KBM-7 (cell line): ENCODE results near the gene FBXO28.
"Not testable (repeated sequence)": the region's sequence is repeated elsewhere in the genome, so short reads cannot be mapped to it uniquely, and the experiment has no call there.

ENCODE experiments used
- DNase-seq: peaks from one replicate; pipeline ENCODE4 v3.0.0-alpha.2; 2015
- in situ Hi-C: fragments of 300-500 bp; cut with MboI; formaldehyde crosslinking; loops from 2 replicates; pipeline ENCODE4 v1.14.3; 2020; ENCODE audit warnings: low sequenced_read_pairs, low pct_unique_long_range_greater_than_20kb, mixed read lengths

FBXO28 gene, protein sequence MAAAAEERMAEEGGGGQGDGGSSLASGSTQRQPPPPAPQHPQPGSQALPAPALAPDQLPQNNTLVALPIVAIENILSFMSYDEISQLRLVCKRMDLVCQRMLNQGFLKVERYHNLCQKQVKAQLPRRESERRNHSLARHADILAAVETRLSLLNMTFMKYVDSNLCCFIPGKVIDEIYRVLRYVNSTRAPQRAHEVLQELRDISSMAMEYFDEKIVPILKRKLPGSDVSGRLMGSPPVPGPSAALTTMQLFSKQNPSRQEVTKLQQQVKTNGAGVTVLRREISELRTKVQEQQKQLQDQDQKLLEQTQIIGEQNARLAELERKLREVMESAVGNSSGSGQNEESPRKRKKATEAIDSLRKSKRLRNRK

DNA sequence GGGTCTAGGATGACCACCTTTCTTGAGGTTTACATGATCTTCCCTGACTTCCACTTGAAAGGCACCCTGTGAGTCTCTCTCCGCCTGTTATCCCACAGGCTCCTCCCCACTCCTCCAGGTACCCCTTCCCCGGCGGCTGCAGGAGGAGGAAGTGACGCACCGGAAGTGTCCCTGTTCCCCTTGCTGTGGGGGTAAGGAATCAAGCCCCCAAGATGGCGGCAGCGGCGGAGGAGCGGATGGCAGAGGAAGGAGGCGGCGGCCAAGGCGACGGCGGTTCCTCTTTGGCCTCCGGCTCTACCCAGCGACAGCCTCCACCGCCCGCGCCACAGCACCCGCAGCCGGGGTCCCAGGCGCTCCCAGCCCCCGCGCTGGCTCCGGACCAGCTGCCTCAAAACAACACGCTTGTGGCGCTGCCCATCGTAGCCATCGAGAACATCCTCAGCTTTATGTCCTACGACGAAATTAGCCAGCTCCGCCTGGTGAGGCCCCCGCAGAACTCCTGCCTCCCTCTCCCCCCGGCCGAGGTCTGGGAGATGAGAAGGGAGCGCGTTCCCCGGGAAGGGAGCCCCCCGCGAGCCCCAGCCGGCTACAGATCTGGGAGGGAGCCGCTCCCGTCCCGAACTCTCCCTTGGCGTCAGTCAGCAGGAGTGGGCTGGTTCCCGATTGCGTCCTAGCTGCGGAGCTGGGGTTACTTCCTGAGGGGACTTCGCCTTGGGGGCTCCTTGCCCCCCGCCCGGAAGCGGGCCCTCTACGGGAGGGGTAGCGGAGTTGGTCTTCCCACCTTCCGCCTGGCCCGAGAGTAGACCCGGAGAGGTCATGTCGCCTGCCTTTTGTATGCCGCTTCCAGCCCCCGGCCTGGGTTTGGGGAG is at the start of gene FBXO28:
FBXO28 (plus strand) TSS at position 194 of the 869 bp plus-strand sequence; CDS start at position 213, 19 bp downstream.
- in situ Hi-C loops: no loop called here
- DNase-seq: peak; percentile 96

DNA sequence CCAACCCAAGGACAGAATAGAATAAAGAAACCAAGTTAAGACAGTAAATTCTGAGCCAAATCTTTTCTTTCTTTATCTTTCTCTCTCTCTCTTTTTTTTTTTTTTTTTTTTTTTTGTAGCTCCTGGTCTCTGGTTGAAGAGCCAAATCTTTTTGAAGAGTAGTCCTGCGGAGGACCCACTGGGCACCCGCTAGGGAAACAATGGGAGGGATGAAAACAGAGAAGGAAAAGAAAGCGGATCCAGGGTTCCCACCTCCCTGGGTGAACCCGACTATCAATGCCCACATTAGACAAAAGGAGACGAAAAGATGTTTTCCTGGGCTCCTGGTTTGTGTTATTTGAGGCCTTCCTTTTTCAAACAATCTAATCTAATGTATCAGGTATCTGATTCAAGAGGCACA is 49.8 kb upstream of the FBXO28 start:
- DNase-seq: no peak
- in situ Hi-C loops: no loop called here

DNA sequence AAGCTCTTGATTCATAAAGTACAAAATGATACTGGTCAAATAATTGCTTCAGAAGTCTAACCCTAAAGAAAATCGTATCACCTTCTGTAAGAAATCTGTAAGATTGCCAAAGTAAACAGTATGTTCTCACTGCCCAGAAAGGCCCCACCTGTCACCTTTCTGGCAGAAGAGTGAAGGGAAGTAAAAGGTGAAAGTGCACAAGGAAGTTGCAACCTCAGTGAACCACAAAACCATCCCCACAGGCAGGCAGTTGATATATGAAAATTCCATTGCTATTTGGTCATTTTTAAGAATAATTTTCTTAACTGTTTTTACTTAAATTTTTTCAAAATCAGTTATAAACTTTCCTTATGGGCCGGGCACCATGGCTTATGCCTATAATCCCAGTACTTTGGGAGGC is 48.5 kb upstream of the FBXO28 start:
- in situ Hi-C loops: no loop called here
- no peak for DNase-seq

DNA sequence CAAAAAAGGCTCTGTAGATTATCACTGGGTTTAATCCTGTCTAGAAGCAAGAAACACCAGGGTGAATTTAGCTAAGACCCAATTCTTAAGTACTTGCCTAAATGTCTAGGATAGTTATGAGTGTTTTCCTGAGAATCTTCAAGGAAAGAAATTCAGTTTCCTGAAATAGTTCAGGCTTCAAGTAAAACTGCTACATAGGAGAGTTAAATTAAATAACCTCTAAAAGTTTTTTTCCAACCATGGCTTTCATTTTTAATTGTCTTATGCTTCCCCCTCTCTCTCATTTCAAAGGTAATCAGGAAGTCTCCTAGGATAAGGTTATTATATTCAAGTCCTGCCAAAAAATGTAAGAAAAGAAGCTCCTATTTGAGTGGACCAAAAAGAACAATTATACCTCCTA is 46.7 kb upstream of the FBXO28 start:
- DNase-seq: no peak
- in situ Hi-C loops: no loop called here

DNA sequence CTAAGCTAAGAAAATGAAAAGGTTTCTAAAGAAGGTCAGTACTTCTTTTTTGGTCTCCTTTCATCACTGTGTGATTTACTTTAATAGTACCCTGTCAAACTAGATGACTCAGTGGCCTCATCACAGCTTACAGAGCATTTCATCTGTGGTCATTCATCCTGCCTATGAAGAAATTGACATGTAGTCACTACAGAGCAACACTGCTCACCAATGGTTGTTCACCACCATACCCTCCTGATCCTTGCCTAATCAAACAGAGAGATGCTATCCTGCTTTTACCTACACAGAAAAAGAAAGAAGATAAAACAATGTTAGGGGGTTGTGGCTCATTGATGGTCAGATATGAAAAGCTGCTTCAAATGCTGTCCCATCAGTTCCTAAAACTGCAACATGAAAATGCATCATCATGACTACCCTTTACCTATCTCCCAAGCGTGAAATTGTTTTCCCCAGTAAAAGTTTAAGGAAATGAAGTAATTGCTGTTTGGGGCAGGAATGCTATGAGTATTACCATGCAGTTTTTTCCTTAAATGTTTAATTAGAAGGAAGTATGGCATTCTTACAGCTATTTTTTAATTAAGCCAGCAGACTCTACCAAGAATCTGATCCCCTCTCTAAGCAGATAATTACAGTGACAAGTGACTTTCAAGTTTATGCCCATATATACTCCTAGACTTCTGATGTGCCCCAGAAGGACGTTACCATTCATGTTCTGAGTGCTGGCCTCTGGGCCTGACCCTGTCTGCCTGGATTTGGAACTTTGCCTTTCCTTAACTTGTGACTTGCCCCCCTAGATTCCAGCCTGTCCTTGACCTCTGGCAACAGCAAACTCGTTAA is 46.1 kb upstream of the FBXO28 start:
- in situ Hi-C loops: no loop called here
- DNase-seq: no peak

DNA sequence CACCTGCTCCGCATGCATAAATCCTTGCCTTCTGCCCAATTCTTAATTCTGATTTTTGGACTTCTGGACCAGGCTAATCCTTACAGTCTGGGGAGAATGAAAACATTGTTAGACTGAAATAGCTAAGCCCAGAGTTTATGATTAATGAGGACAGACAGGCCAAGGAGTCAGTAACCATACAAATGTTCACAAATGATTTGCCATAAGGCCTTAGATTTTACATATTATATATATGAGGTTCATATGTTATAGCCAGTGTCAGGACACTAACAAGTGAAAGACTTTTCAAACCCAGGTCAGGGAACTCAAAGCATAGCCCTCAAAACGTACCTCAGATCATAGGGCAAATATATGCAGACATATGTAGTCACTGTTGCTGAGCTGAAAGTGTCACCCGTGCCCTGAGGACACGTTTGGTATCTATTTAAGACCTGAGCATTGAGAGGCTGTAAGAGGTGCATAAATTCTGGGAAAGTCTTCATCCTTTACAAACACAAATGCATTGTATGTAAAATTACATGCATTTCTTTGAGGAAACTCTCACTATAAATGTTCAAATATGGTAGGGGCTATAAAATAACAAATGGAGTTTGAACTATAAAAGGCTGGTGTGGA is 45.3 kb upstream of the FBXO28 start:
- DNase-seq: no peak
- in situ Hi-C loops: no loop called here

DNA sequence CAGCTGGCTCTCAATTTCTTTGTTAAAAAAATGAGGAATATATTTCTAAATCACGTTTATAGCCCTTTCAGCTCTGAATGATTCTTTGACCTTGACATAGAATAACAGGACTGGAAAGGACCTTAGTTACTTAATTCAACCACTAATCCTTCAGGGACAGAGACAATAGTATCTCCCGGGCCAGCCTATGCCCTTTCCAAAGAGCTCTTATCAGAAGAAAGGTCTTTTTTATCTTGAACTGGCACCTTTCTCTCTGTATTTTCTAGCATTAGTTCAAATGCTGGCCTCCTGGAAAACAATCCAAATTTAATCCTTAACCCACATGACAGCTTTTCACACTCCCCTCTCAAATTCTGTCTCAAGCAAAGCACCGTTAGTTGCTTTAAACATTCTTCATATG is 44.8 kb upstream of the FBXO28 start:
- in situ Hi-C loops: no loop called here
- DNase-seq: no peak

DNA sequence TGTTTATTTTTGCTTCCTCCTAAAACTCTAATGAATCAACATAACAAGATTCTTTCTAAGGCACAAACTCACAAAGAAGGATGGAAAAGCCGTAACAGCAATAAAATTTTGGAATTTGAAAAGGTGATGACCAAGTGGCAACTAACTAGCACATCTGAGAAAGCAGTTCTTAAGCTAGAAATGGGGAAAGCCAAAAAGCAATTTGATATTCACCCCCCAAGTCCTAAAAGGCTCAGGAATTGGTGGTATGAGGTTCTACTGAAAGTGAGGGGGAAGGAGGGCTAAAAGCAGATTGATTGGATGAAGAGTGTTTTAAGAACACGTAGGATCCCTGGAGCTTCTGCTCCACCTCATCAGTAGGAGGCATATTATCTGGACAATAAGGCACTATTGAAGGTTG is 43.4 kb upstream of the FBXO28 start:
- in situ Hi-C loops: no loop called here
- no peak for DNase-seq

DNA sequence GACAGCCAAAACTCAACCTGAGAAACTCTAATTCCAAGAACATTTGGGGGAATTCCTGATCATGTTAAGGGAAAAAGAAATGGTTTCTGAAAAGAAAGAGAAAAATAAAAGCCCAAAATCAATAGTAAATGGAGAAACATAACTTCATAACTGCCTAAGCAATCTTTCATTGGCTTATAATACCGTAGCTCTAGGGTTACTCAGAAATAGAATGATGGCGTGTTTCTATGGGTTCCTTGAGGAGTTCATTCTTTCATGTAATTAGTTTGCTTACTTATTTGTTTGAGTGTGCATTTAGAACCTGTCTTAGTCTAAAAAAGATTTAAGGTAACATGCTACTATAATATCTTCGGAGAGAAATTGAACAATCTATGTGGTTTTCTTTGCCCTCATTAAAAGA is 37.5 kb upstream of the FBXO28 start:
- no peak for DNase-seq
- in situ Hi-C loops: no loop called here

DNA sequence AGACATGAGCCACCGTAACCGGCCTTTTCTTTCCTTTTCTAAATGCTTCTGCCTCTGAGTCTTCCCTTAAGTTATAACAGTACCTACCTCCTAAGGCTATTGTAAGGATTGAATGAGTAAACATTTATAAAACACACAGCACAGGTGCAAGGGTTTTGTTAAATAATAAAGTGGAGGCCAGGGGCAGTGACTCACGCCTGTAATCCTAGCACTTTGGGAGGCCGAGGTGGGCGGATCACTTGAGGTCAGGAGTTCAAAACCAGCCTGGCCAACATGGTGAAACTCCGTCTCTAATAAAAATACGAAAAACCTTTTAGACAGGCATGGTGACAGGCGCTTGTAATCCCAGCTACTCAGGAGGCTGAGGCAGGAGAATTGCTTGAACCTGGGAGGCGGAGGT is 34.3 kb upstream of the FBXO28 start:
- DNase-seq: not testable (repeated sequence)

DNA sequence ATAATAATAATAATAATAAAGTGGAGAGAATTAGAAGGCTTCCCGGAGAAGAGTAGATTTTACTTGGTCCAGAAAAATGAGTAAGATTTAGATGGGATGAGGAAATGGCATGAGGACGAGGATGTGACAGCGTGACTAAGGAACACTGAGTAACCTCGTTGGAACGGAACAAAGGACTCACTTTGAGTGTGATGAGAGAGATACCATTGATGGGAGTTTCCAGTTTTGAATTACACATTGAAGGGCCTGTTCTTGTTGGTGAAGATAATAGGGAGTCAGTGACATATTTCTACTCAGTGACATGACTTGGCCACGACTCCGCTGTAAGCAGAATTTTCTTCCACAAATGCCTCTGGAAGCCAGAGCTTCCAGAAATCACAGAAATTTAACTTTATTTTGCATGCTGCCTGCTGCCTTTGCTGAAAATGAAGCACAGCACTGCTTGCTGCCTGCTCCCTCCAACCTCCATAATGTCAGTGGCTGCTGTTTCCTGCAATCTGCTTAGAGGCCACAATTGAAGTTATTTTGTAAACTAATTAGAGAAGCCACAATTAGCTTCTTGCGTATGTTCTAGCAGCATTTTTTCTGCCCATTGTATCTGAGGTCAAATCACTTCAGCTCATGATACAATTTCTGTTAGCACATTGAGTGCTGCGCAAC is 33.7 kb upstream of the FBXO28 start:
- in situ Hi-C loops: no loop called here
- DNase-seq: no peak

More for the DNA sequence above, 34.3 kb upstream of the FBXO28 start:
- in situ Hi-C loops: not testable (repeated sequence)

DNA sequence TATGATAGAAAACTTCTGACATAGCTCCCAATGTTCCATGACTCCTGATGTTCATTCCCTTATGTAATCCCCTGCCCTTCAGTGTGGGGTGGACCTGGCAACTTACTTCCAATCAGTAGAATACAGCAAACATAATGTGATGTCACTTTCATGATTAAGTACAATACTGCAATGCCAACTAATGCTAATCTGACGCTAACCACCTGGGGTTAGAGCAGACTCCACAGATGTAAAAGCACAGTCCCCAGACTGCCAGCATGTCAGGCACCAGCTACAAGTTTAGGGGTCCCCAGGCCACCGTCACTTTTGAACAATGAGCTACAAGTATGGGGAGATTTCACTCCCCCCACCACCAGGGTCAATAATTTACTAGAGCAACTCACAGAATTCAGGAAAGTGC is 32.3 kb upstream of the FBXO28 start:
- in situ Hi-C loops: no loop called here
- no peak for DNase-seq

DNA sequence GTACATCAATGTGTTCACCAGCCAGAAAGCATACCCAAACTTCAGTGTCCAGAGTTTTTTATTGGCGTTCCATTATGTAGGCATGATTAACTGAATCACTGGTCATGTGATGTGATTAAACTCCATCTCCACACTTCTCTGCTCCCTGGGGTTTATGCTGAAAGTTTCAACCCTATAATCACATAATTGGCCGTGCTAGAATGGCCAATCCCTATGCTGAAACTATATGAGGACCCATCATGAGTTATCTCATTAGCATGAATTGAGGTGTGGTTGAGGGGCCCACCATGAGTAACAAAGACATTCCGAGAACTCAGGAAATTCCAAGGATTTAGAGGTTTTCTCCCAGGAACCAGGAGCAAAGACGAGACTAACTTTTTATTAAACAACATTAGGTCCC is 31.8 kb upstream of the FBXO28 start:
- no peak for DNase-seq
- in situ Hi-C loops: no loop called here

DNA sequence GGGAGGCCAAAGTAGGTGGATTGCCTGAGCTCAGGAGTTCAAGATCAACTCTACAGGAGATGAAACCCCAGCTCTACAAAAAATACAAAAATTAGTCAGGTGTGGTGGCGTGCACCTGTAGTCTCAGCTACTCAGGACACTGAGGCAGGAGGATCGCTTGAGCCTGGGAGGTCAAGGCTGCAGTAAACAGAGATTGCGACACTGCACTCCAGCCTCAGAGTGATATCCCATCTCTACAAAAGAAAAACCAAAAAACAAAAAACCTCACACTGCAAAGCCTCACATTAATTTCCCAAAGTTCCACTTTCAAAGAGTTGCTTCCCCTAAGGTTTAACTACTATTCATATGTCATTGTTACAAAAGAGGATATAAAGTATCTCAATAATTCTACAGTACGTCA is 29.0 kb upstream of the FBXO28 start:
- in situ Hi-C loops: no loop called here

DNA sequence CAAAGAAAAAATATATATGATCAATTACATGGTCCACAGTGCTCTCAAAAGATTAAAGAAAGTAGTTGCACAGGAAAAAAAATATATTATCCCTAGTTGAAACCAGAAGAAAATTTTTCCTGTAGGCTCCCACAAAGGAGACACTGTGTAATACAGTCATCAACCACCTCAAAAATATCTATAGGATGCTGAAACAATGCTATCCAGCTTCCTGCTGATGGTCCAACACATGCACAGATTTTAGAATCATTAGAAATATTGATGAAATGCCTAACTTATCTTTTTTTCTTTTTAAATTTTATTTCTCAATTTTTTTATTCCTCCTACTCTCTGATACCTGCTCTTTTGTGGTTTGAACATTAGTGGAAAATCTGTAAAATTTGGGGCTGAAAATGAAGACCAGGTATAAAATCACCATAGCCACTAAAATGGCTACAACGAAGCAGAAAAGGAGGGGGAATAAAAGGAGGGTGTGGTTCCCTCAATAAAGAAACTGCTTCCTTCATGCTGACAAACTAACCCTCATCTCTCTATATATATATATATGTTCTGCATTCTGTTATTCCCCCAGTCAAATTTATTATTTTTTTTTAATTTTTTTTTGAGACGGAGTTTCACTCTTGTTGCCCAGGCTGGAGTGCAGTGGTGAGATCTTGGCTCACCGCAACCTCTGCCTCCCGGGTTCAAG is 28.3 kb upstream of the FBXO28 start:
- in situ Hi-C loops: no loop called here
- no peak for DNase-seq

More for the DNA sequence above, 29.0 kb upstream of the FBXO28 start:
- no peak for DNase-seq

DNA sequence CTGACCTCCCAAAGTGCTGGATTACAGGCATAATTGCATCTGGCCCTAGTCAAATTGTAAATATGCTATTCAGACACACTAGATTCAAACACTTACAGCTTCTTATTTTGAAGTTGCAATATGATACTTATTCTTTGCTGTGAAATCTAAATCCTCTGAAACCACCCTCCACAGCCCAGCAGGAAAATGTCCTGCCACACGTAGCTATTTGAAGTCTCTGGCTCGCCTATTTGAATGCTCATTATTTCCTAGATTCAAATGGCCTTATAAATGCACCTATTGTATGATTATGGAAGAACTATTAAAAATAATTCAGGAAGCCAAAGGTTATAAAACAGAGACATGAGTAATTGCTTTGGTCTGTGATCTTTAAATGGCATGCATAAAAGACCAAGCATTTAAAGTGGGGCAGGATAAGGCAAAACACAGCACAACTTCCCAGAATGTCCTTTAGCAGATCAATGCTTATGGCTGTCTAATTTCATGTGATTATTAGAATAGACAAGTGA is 26.6 kb upstream of the FBXO28 start:
- DNase-seq: no peak
- in situ Hi-C loops: no loop called here

DNA sequence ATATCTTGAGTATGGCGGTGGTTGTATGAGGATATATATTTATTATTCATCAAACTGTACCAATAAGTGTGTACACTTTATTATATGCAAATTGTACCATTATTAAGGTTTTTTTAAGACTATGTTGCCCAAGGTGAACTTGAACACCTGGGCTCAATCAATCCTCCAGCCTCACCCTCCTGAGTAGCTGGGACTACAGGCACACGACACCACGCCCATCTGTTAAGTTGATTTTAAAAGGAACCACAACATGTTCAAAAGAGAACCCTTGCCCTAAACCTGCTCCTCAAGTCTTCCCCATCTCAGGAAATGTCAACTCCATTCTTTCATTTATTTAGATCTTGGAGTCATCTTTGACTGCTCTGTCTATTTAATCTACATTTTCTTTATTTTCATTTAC is 24.3 kb upstream of the FBXO28 start:
- DNase-seq: no peak
- in situ Hi-C loops: no loop called here

DNA sequence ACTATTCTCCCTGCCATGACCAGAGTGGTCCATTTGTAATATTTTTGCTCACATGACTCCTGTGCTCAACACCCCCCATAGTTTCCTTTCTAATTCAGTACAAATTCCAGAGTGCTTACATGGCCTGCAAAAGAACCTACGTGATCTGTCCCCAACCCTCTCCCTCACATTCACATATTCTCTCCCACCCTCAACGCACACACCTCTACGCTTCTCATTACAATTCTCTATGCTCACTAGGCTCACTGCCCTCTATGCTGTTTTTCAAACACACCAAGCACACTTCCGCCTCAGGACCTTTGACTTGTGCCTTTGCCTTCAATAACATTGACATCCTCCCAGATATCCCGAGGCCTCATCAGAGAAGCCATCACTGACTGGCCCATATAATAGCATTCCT is 23.8 kb upstream of the FBXO28 start:
- in situ Hi-C loops: no loop called here
- DNase-seq: no peak
